Superior temporal gyrus (tissue), 1 donor: Measurements from ENCODE around the gene SEMA3A.
A peak's percentile ranks its signal among the peaks of the same experiment; 100 is the strongest.

Experiments used
- DNase-seq: peaks from one replicate; pipeline ENCODE4 v3.0.0-alpha.2; 2016; ENCODE audit errors: extremely low spot score

Gene SEMA3A

DNA sequence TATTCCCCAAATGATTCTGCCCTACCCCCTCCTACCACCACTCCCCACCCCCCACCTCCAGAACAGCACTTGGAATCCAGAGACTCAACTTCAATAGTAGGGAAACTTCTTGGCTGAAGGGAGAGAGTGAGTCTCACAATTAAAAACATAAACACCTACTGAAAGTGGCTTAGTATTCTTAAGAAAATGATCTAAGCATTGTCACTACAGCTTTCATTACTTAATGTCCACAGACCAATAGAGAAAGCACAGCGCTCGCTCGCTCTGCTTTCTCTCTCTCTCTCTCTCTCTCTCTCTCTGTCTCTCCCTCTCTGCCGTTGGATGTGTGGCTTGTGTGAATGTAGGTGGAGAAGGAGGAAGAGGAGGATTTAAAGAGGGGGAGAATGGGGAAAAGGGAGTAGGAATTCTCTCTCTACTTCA, 1.5 kb upstream of the SEMA3A start:
- no peak for DNase-seq

DNA sequence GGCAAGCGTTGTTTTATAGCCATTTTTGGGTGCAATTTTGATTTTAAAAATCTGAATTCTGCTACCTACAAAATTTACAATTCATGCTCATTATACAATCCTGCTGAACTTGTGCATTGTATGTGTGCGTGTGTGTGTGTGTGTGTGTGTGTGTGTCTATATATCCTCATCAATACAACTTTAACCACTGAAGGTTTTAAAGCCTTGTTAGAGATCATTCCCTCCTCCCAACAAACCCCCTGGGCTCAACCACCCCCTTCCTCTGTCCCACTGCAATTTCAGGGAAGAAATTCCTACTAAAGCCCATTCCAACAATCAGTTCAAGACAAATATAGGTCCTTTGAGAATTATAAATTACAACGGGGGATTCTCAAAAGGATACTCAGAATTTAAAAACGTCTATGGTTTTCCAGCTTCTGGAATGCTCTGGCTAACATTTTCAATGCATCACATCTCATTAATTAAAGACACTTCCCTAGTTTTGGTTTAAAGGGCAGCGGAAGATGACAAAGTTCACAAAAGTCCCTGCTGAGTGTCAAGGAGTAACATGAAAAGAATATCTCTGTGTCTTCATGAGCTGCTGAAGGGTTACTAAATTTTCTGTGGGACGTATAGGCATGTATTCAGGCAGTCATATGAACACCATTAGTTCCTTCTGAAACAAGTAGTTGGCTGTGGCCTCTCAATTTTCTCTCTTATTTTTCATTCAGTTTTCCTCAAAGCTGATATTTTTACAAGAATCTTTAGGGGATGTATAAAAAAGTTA, 889 bp upstream of the SEMA3A start:
- DNase-seq, result no peak

DNA sequence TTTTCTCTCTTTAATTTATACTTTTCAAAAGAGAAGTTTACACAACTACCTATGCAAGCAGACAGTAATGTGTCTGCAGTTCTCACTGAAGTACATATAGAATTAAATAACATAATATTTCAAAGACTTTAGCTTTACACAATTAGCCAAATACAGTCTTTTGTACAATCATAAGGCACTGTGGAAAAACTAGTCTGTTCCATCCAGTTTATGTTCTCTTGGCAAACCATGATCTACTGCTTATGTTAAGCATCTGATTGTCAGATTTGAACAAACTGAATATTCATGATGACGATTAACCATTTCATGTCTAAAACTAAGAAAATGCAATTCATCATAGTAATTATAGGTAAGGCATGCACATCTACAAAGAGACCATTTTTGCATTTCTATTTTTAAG, 842 bp downstream of the SEMA3A start:
- DNase-seq, result no peak

DNA sequence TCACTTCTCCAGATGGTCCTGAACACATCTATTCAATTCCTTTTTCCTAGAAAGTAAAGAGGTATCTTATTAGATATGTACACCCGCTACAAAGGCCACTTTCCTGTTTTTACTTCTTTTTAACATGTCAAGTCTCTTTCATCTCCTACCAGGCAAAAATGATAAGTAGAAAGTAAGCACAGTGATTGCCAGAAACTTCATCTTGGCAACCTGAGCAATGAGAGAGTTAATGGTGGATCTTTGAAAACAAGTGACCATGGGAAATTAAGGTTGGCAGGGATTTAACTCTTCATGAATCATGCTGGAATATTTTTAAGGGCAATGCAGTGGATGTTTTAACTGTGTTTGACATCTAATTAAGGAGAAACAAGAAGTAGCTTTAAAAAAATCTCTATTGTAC, 2.7 kb downstream of the SEMA3A start:
- no peak for DNase-seq

DNA sequence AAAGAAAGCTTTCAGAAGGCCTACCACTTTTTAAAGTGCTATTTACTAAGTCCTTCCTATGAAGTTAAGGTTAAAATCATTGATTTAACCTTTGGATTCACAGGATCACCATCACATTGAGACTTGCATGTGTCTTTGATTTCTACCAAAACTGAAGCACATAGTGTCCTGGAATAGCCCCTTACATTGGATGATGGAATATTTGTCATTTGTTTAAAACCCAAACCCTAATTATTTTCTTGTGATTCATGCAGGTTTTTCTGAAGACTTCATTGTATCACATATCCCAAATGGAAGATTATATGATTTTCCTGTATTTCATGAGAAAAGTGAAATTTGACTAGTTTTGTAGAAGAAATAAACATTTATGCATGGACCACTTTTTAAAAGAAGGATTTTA, 3.3 kb downstream of the SEMA3A start:
- no peak for DNase-seq

DNA sequence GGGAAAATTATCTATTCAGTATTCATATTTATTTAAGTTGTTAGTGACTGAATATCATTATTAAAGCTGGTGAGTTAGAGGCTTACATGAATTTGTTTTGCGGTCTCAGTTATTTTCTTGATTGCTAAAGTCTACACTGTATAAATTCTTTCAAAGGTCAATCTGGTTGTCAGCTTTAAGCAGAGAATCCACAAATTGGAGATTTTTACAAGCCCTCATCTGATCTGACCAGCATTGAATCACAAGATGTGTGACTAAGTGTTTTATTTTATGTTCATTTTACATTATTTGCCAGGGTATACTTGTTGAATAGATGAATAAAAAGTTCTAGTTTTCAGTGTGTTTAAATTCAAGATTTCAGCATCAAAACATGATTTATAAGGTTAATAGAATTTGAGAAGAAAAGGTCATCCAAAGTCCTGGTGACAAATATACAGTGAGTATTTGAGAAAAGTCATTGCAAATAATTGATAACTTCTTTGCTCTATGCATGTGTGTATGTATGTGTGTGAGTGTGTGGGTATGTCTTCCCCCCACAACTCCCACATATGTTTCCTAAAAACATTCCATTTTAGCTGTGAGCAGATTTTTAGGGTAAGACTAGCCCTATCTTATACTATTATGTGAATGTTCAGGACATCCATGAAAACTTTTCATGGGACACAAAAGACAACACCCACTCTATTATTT, 4.4 kb downstream of the SEMA3A start:
- no peak for DNase-seq

DNA sequence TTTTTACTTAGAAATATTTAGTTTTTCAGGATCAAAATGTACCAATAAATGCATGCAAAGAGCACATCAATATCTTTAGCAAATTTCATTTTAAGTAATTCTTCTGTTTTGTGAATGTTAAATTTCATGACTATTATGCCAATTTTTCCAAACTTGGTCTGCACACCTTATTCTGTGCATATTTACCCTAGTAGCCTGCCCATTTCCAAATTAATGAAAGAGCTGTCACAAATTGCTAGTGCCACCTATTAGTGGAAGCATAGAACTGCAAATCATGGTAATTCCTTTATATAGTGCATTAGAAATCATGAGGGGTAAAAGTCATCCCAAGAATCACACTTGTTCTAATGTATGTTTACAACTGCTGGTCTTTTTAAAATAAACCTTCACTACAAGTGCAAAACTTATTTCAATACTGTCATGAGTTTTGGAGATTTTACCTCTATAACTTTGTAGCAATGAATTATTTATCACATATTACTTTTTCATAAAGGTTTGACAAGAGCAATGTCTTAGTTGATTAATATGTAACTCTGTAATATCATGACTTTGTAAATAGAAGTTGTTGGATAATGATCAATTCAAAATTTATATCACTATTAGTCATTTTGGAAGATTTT, 5.7 kb downstream of the SEMA3A start:
- DNase-seq, result peak; percentile 68

DNA sequence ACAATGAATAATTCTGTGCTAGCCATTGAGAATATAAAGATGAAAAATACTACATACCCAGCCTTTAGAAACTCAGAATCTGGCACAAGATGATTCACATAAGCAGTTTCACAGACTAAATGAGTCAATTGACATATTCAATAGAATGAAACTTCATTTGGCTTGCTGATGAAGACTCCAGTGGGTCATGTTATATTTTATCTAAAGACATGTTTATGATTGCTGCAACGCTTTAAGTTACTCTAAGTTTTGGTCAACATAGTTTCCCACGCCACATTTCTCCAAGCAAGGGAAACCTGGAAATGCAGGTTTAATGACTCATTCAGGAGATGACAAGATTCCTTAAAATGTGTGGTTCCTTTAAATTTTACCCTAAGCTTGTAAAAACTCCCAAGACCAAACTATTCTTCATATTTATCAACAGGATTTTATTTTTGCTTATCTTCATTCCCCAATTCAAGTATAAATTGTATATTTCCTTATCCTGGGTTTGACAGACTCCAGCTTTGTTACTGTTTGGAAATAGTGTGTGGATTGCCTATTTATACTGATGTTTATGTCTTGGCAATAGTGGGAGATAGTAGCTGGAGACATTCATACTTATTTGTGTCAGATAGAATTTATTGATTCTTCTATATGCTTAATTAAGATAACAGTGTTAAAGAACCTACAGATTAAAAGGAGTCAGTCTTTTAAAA, 6.6 kb downstream of the SEMA3A start:
- no peak for DNase-seq

DNA sequence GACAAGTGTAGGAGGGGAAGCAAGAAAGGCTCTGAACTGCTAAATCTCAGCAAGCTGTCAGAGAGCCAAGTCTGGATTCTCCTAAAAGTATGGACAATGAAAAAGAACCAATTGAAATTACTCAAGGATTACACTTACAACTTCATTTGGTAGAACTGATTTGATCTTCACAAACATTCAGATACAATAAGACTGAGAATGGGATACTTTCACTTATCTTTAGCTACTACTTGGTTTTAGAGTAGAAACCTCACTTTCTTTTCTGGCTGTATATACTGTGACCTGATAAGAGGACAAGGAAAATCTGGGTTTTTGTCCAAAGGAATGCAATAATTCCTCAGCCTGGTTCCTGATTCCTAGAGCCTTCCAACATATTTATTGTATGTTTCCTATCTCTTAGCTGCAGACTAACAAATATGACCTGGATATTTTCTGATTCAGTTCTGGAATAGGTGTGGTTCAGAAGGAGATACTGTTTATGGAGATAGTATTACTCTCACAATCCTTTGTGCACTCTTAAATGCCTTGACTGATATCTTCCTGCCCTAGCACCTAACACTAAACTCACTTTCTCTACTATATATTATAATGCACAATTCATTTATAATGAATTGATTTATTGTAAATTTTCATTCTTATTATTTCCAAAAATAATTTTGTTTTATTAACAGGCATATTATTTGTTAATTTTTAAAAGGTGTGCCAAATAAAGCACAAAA, 7.3 kb downstream of the SEMA3A start:
- DNase-seq, result no peak

DNA sequence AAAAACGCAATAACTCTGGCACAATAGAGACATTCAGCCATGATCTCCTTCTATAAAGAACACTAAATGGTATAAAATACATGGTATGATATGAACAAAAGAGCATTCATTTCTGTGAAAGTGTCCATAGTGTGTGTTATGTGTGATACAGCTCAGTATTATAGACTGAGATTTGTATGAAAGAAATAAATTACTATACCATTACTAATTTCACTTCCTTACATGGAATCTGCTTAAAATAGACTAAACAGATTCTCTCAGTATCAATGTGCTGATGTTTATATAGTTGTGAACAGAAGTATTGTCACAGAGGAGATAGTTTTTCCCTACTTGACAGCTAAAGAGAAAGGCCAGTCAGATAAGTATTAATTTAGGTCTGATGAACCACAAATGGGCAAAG, 10.8 kb downstream of the SEMA3A start:
- DNase-seq, result no peak

DNA sequence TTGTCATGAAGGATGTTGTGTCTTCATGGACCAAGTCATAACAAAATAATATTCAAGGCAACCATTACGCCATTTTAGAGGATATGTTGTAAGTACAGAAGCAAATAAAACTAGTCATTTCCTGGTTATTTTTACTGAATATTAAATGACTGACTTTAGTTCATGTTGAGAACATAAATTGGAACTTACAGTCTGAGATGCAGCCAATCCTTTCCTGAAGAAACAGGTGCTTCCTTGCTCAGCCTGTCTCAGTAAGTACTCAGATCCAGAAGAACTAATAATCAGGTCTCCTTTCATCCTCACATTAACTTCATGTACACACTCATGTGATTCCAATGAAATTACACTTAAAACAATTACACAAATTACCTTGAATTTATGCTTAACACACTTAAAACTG, 12.3 kb downstream of the SEMA3A start:
- no peak for DNase-seq

DNA sequence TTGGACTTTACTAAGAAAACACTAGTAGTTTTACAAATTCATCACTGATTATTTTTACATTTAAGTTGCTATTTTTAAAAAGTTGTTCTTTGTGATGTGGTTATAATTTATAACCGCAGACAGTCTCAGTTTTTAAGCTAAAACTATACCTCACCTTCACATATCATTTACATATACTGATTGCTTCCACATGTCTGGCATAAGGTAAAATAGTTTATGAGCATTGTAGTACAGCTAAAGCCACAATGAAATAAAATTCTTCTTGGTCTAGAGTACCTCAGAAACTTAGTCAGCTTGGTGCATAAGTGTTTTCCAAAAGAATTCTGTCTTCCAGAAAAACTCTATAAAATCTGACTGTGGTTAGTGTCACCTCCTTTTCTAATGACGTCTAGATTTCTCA, 13.0 kb downstream of the SEMA3A start:
- no peak for DNase-seq

DNA sequence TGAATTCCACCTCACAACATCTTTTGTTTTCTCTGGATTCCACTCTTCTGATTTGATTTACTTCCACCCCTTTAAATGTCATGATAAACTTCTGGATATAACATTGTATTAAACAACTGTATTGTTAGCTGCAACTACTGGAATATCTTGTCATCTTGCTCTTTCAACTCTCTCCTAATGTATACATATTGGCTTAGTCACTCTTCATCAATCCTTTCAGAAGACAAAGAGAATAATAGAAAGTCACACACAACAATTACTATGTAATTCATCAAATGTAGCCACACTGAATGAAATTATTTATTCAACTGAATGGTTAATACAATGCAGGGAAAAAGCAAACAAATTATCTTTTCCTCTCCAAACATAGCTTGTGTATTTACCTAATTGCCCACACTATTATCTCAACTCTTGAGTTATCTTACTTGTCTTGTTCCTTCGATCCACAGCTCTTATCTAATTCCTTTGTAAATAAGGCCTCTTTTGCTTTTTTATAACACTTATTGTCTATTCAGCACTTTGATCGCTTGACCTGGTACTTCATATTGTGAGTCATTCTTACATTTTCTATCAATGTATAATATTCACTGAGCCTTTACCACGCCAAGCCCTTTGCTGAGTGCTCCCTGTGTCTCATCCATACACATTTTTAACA, 16.7 kb downstream of the SEMA3A start:
- DNase-seq, result no peak

DNA sequence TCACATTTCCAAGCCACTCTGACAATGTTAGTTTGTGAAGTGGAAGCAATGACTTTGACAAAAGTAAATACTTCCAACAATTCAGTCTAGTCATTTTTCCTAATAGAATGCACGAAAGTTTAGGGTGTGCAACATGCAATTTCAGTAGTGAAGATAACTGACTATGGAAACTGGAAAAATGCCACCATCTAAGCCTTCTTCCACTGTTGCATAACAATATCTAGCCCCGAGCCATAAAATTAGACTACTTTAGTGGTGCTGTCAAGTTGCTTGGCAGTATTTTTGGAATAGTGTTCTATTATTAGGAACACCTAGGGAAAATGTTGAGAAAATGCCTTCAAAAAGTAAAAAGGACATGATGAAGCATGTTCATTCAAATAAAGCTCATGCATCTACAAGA, 17.9 kb downstream of the SEMA3A start:
- DNase-seq, result no peak

DNA sequence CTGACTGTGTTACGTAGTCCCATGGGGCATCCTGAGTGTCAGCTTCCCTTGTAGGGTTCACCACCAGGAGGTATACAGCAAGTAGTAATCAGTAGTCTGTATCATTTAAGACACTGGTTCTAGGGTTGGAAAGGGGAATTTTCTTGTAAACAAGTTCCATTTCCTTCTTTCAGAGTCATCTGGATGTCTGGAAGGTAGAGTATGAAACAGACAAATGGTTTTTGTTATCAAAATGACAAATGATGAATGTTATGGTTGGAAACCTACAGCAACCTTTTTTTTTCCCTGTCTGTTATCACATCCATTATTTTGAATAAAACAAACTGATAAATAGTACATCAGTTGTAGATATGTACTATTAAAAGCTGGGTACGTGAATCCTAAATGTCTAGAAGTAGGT, 19.1 kb downstream of the SEMA3A start:
- DNase-seq, result no peak

DNA sequence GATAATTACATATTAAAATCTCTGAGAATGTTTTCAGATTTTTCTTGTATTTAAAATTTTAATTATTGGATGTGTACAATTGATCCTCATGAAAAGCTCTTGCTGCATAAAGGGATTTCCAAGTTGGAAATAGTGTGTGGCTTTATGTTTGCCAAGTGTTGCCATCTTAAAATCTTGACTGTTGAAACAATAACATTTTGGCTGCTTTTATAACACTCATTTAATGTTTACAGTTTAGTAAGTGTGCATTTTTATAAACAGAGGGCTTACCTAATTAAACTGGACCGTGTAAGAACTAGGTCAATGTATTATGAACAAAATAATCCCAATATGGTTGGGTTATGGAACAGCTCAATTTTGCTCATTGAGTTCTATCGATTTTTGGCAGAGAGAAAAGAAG, 23.9 kb downstream of the SEMA3A start:
- no peak for DNase-seq

DNA sequence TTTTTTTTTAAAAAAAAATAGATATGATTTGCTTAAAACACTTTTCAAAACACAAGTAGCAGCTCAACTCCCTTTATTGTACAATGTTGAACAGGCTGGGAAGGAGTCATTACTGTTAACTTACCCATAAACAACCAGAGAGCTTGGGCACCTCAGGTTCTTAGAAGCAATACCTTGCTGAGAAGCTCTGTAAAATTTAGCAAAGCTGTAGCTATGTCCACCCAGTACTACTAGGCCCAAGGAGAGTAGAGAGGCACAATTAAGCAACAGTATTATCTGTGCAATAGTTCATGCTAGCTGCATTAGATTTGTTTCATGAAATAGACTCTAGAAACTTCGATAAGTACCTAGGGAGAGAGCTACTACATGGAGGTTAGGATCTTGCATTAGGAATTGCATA, 32.0 kb downstream of the SEMA3A start:
- DNase-seq, result no peak

DNA sequence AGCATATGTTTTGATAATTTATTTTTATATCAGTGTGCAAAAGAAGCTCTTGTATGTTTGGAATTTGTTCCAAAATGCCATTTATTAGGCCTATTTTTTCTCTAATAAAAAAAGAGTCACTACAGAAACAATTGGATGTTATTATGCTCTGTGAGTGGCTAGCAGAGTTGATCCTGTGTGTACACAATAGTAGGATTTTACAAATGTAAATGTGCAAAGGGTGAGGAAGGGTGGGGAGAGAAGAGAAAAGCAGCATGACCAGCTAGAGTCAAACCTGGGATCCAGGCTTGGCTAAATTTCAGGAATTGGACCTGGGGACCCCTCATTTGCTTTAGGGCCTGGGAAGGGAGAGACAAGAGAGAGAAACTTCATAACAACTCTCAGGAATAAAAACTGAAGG, 32.5 kb downstream of the SEMA3A start:
- no peak for DNase-seq

DNA sequence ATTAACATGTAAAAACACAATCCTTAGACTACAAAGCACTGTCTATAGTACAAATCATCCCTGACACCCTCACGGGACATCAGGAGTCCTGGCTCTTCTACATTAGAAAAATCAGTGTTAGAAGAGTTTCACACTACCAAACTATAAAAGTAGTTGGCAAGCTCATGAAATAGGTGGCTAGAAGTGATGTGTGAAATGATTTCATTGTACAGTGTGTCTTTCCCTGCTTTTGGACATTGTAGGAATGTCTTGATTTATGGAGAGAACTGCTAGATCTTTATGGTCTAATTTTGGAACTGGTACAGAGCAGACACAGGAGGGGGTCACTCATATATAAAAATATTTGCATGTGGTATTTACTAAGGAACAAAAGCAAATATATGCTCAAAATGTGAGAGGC, 33.2 kb downstream of the SEMA3A start:
- DNase-seq, result peak; percentile 66

DNA sequence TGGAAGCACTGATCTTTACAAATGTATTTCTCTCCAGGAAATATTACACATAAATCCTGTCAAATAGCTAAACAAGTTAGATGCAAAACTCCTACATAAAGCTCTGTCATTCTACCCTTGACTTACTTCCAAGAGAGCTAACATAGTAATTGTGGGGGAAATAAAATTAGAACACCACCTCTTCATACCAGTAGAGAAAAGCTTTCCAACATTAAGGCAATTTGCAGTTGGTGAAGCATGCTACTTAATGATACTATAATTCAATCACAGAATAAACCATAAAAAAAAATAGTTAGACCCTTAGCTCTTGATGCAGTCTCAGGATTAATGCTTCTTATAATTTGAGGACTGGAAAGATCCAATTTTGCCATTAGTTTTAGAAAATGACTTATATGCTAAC, 35.2 kb downstream of the SEMA3A start:
- DNase-seq, result no peak

DNA sequence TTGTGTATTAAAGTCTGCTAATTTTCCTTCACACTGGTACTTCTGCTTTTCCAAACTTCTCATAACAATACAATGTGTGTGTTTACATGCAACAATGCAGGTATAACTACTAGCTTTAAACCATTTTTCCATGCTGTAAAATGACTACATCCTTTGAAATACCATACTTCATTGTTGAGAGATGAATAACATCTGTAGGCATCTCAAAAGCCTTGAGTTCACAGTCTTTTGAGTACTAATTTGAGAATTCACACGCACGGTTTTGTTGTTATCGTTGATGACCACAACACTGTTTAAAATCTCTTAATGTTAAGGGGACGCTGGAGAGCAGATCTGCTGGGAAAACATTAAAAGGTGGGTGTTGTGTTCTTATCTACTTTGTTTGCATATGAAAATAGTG, 37.4 kb downstream of the SEMA3A start:
- DNase-seq, result no peak
